IPS-15b (cell line): ENCODE measurements around the gene SLC5A3.

ENCODE experiments used
- H3K27me3 ChIP-seq: one replicate; pipeline ENCODE4 v1.6.1; 2013; ENCODE audit warnings: low read length; ENCODE audit not compliant: control insufficient read depth, insufficient read depth
- H3K36me3 ChIP-seq: one replicate; pipeline ENCODE4 v1.6.1; 2013; ENCODE audit warnings: low read length; ENCODE audit not compliant: control insufficient read depth, insufficient read depth
- H3K4me1 ChIP-seq: one replicate; pipeline ENCODE4 v1.6.1; 2013; ENCODE audit warnings: mild to moderate bottlenecking, low read length; ENCODE audit not compliant: control insufficient read depth, insufficient read depth
- H3K4me3 ChIP-seq: one replicate; pipeline ENCODE4 v1.5.1; 2013; ENCODE audit warnings: low read depth, low read length
- H3K9ac ChIP-seq: one replicate; pipeline ENCODE4 v1.6.1; 2013; ENCODE audit warnings: low read depth, mild to moderate bottlenecking, low read length
- H3K9me3 ChIP-seq: one replicate; pipeline ENCODE4 v1.6.1; 2013; ENCODE audit warnings: mild to moderate bottlenecking, low read length; ENCODE audit not compliant: control insufficient read depth, insufficient read depth

The SLC5A3 gene

GRCh38 chr21:34109075-34109474, 35.7 kb downstream of the SLC5A3 start:
- Histone ChIP-seq H3K4me1 (peaks cover 8% of the 10 kb centered on the region), H3K27me3 (no peaks in the 10 kb centered on the region), H3K36me3 (no peaks in the 10 kb centered on the region), H3K9ac (no peak overlapping the region), H3K4me3 (no peak overlapping the region), H3K9me3 (no peaks in the 10 kb centered on the region)

GRCh38 chr21:34110594-34111202, 37.3 kb downstream of the SLC5A3 start:
- Histone ChIP-seq H3K36me3 (no peaks in the 10 kb centered on the region), H3K4me3 (no peak overlapping the region), H3K4me1 (peaks cover 12% of the 10 kb centered on the region), H3K9me3 (no peaks in the 10 kb centered on the region), H3K27me3 (no peaks in the 10 kb centered on the region), H3K9ac (no peak overlapping the region)

DNA sequence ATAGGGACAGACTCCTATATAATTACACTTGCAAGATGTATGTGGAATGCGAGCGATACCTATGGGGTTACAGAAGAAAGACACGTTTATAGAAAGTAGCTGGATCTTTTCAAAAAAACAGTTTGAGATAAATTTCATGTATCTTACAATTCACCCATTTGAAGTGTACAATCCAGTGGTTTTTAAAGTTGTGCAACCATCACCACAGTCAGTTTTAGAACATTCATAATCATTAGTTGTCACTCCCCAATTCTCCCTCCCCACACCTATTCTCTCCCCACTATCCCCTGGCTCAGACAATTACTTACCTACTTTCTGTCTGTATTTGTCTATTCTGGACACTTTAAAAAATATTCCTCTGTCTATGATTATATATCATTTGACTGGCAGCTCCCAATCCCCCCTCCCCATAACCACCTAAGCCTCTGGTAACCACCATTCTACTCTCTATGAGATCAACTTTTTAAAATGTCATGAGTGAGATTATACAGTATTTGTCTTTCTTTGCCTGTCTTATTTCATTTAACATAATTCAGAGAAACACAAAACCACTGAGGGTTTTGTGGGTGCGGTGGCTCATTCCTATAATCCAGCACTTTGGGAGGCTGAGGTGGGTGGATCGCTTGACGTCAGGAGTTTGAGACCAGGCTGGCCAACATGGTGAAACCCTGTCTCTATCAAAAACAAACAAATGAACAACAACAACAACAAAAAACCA, 39.1 kb downstream of the SLC5A3 start:
- Histone ChIP-seq H3K4me1 (peaks cover 12% of the 10 kb centered on the region), H3K4me3 (no peak overlapping the region), H3K9me3 (no peaks in the 10 kb centered on the region), H3K9ac (no peak overlapping the region), H3K27me3 (no peaks in the 10 kb centered on the region), H3K36me3 (no peaks in the 10 kb centered on the region)

GRCh38 chr21:34113842-34114241, 40.5 kb downstream of the SLC5A3 start:
- Histone ChIP-seq H3K4me3 (no peak overlapping the region), H3K27me3 (no peaks in the 10 kb centered on the region), H3K4me1 (peaks cover 12% of the 10 kb centered on the region), H3K9me3 (no peaks in the 10 kb centered on the region), H3K36me3 (no peaks in the 10 kb centered on the region), H3K9ac (no peak overlapping the region)

GRCh38 chr21:34115160-34115559, 41.8 kb downstream of the SLC5A3 start:
- Histone ChIP-seq H3K4me1 (peaks cover 12% of the 10 kb centered on the region), H3K9ac (no peak overlapping the region), H3K27me3 (no peaks in the 10 kb centered on the region), H3K9me3 (no peaks in the 10 kb centered on the region), H3K36me3 (no peaks in the 10 kb centered on the region), H3K4me3 (no peak overlapping the region)

- peaks cover 8% of the 10 kb centered on the region for H3K4me1 ChIP-seq
- no peak overlapping the region for H3K4me3 ChIP-seq
- H3K27me3 ChIP-seq, result no peaks in the 10 kb centered on the region
- no peaks in the 10 kb centered on the region for H3K36me3 ChIP-seq
- no peaks in the 10 kb centered on the region for H3K9me3 ChIP-seq
- H3K9ac ChIP-seq, result no peak overlapping the region
Measured at GRCh38 chr21:34116569-34116968, 43.2 kb downstream of the SLC5A3 start.

GRCh38 chr21:34120867-34121266, 47.5 kb downstream of the SLC5A3 start:
- Histone ChIP-seq H3K9me3 (no peaks in the 10 kb centered on the region), H3K4me1 (no peaks in the 10 kb centered on the region), H3K4me3 (no peak overlapping the region), H3K27me3 (no peaks in the 10 kb centered on the region), H3K36me3 (no peaks in the 10 kb centered on the region), H3K9ac (no peak overlapping the region)

DNA sequence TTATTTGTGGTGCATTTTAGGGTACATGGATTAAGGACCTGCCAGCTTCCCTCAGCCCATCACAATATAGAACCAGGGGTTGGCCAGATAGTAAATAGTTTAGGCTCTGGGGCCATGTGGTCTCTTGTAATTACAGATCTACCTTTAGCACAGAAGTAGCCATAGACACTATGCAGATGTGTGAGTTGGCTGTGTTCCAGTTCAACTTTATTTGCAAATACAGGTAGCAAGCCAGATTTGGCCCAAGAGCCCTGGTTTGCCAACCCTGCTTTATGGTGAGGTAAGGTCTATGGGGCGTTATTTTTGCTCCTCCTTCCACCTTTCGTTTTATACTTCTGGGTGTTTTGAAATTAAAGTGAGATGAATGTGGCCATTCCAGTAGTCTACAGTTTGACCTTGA, 48.7 kb downstream of the SLC5A3 start:
- Histone ChIP-seq H3K36me3 (no peaks in the 10 kb centered on the region), H3K4me3 (no peak overlapping the region), H3K27me3 (no peaks in the 10 kb centered on the region), H3K4me1 (no peaks in the 10 kb centered on the region), H3K9ac (no peak overlapping the region), H3K9me3 (no peaks in the 10 kb centered on the region)
